NCI-H774 (cell line): ENCODE data around the gene SYN1.
"Not testable (repeated sequence)": the region's sequence is repeated elsewhere in the genome, so short reads cannot be mapped to it uniquely, and the experiment has no call there.

Experiments
- DNase-seq: peaks from one replicate; lab custom pipeline; 2025; lab: John Stamatoyannopoulos, UW

The SYN1 gene

DNA sequence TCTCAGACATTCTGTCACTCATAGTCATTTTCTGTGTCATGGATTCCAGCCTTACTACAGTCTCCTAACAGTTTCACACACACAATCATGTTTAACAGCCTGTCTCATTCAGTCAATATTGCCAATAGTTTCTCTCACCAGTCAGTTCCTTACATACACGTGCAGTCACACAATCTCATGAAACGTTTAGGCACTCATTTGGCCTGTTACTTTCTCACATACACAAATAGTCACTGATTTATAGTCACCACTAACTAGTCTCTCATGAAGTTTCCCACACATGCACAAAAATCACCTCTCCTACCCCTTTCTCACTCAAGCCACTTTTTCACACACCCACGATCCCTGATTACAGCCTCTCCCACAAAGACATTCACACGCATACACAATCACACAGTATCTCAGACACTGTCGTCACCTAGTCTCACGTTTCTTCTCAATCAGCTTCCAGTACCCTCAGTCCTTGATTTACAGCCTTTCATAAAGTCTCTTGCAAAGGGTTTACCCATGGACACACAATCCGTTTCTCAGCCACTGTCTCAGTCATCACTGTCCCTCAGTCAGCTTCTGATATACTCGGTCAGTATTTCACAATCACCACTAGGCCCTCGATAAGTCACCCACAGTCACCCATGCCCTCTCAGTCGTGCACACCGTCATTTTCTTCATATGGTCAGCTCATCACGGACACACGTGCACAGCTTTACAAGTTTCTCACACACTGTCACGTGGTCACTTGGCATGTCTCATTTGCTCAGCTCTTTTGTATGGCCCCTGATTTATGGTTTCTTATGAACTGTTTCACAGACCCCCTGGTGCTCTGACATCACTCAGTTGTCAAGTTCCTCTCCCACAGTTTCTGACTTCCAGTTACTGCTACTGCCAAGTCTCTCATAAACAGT, 14.3 kb upstream of the SYN1 start:
- no peak for DNase-seq

DNA sequence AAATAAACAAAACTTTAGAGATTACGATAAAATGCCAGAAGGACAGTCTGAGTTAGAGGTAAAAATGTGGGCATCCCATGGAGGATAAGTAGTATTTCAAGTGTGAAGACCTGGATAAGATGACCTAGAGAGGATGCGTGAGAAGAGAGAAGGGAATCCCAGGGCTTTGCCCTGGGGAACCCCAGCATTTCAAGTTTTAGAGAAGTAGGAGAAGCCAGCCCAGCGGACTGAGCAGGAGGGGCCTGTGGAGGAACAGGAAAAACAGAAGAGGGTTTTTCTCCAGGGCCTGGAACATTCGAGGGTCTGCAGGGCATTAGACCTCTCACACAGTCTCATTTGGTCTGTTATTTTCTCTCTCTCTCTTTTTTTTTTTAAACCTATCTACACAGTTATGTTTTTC, 13.0 kb upstream of the SYN1 start:
- no peak for DNase-seq

DNA sequence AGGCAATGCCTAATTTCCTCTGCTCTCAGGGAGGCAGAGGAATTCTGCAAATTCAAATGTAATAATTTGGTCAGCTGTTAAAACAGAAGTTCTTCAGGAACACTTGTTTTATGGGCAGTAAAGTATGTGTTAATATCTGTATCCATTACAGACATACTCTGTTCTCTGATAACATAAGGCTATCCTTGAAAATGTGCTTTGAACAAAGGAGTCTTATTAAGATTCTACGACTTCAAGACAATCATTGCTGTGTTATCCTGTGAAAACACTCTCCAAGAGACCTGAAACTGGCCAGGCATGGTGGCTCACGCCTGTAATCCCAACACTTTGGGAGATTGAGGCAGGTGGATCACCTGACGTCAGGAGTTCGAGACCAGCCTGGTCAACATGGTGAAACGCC, 12.0 kb upstream of the SYN1 start:
- no peak for DNase-seq

DNA sequence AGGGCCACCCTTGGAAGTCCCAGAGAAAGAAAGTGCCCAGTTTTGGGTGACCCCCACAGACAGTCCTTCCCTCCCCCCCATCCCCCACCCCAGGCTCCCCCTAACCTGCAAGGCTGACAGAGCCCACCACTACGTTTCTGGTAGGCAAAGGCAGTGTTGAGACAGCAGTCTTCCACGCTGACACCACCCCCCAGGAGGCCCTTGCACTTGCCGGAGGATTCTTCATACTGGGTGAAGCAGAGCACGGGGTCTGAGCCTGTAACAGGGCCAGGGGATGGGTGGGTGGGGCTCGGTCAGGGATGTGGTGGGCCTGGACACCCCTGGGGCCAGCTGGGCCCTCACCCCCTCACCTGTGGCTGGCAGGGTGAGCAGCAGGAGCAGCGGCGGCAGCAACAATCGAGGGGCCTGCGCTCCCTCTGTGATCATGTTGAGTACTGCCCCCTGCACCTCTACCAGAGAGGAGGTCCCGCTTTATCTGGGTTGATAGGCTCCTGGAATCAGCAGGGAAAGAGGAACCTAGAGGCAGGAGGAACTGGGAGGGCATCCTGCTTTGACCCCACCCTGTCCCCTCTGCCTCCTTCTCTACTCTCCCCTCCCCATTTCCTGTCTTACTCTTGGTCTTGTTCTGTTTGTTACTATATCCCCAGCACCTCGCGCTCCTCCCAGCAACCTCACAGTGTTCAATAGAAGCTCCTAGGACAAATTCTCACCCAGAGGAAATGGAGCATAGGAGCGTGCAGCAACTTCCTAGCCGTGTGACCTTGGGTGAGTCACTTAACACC, 10.0 kb upstream of the SYN1 start, which contains the start of gene CFP:
Gene CFP, minus strand, starts transcription at position 512 of the 782 bp plus-strand sequence. Its CDS starts 86 bp downstream, at position 426.
- DNase-seq = no peak

DNA sequence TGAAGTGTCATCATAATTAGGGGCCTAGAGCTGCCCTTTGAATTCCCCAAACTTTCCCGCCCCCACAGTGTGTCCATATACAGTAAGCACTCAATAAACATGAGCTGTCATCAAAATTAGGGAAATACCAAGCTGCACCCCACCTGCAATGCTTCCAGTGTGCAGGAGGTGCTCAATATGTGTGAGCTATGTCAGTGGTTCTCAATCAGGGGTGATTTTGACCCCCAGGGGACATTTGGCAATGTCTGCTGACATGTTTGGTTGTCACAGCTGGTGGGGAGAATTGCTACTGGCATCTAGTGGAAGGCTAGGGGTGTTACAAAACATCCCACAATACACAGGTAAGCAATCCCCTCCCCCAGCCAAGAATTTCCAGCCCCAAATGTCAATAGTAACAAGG, 9.3 kb upstream of the SYN1 start:
- no peak for DNase-seq

DNA sequence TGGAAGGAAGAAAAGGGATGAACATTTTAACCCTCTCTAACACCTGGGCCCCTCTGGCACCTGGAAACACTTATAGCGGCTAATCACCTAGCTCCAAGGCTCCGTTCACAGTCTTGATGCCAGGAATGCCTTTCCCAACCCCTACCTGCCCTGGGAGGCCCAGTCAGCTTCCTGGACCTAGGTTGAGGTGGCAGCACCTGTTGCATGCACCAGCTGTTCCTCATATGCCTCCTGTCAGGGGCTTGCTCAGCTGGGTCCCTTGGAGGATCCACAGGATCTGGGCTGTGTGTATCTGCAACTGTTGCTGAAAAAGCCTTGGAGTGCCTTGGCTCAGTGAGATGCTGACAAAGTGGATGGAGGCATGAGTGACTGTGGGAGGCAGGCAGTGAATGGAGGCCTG, 5.7 kb upstream of the SYN1 start:
- DNase-seq = no peak

DNA sequence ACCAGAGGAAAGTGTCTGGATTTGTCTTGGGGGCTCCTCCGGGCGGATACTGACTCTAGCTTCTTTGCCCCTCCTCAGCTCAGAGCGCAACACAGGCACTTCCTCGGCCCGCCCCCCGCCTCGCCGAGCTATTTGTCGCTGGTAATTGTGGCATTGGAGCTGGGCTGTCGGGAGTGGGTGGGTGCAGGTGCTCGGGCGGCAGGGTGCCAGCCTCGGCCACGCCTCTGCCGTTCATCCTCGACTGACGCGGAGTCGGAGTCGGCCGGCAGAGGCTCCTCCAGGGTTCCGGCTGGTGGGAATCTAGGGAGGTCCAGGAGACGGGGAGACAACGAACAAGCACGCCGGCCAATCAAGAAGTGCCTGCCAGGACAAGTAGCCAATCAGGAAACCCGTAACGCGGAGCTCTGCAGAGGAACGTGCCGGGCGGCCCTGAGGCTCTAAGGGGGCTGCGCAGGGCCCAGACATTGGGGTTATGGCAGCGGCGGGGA, 3.9 kb upstream of the SYN1 start:
- DNase-seq = peak; percentile 72

DNA sequence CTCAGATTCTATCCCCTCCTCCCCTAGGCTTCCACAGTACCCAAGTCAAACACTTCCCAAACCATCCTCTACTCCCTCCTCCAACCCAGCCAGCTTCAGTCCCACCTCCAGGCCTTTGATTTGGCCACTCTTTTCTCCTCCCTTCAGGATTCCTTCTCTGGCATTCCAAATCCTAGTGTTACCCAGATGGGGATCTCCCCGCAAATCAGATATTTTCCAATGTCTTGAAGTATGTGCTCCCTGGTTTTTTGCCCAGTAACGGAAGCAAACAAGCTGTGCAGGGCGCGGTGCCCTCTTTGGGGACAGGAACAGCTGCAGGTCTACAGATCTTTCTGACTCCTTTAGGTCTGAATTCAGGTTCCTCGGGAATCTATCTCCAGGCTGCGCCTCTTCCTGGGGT, 2.2 kb upstream of the SYN1 start:
- DNase-seq = no peak

DNA sequence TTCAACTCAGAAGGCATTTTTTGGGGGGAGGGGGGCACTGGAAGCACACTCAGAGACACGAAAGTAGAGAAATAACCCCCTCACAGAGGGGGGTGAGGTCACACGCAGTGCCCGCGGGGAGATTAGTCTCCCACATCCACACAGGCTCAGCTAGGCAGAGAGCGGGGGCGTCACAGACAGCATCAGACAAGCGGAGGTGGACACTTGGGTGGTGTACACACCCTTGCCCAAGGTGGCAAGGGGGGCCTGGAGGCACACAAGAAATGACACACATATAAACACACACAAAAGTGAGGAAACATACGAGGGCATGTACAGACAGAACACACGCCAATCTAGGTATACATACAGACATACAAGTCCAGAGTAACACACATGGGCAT, 637 bp upstream of the SYN1 start:
- no peak for DNase-seq

DNA sequence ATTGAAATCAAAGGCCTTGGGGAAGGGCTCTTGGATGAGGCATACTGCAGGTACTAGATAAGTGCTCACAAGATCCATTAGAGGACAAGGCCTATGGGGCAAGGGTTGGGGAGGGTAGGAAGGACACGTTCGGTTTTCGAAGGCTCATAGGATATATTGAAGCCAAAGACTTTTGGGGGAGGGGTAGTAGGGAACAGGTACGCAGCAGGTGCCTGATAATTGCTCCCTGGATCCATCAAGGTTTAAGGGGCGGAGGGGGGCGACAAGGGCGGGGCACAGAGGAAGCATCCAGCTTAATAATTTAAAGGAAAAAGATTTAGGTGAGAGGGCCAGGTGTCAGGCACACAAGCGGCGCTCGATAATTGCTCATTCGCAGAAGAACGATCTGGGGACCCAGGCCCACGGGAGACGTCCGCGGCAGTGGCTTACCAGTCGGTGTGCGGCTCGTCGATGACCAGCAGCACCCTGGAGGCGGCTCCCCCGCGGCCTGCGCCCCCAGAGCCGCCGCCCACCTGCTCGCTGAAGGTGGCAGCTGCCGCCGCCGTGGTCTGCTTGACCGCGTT, 653 bp downstream of the SYN1 start:
- no peak for DNase-seq

DNA sequence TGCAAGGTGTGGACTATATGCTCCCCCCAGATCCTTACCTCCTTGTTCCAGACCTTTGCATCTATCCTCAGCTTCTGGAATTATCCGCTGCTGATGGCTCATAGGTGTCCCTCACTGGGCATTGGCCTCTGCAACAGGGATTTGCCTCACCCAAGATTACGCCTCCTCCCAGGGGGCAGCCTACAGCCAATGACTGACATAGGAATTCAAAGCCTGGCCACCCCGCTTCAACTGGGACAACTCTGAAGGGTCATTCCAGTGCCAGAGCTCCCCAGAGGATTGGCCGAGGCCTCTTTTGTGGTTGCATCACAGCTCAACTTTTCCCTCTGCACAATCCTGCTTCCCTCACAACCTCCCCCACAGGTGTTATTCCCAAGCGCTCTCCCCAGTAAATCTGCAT, 5.0 kb downstream of the SYN1 start:
- no peak for DNase-seq

DNA sequence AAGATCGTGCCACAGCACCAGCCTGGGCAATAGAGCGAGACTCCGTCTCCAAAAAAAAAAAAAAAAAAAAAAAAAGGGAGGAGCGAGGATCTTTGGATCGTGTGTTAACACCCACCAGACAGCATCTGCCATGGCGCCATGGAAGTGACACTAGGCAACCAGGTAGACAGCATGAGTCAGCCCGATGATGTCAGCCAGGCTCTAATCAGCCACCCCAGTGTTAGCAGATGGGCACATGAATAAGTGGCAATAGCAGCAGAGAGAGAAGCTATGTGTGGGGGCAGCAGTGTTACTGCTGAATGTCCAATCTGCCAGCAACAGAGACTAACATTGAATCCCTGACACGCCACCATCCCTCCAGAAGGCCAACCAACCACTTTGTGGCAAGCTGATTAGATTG, 6.6 kb downstream of the SYN1 start:
- no peak for DNase-seq

DNA sequence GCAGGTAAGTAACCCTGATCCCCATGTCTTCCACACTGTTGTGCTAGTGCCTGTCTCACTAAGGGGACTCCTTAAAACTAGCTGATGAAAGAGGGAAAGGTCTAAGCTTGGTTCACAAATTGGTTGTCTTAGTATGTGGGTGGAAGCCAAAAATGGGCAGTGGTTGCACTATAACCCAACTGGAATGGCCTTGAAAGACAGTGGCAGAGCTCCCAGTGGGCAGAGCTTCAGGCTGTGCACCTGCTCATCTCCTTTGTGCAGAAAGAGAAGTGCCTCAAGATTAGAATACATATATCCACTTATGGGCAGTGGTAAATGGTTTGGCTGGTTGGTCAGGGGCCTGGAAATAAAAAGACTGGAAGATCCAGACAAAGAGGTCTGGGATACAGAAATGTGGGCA, 7.2 kb downstream of the SYN1 start:
- no peak for DNase-seq

DNA sequence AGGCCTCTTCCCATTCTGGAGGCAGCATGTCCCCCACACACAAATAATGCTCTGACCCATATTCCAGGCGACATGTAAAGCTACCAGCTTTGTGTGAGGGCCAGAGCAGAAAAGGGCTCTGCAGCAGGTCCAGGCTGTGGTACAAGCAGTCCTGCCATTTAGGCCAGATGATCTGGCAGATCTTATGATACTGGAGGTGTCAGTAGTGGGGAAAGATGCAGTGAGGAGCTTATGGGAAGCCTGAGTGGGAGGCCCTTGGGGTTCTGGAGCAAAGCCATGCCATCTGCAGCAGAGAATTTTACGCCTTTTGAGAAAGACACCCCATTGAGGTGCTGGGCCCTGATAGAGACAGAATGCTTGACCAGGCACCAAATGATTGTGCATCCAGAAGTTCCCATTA, 7.7 kb downstream of the SYN1 start:
- DNase-seq = no peak

DNA sequence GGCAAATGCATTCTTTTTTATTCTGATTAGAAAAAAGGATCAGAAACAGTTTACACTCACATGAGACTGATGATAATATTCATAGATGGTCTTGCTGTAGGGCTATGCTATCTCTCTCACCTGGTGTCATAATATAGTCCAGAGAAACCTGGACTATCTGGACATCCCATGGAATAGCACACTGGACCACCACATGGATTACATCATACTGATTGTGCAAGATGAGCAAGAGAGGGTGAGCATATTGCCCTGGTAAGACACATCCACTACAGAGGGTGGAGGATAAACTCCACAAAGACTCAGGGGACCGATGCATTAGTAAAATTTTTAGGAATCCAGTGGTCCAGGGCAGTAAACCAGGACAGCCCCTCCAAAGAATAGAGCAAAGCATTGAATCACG, 8.2 kb downstream of the SYN1 start:
- no peak for DNase-seq

DNA sequence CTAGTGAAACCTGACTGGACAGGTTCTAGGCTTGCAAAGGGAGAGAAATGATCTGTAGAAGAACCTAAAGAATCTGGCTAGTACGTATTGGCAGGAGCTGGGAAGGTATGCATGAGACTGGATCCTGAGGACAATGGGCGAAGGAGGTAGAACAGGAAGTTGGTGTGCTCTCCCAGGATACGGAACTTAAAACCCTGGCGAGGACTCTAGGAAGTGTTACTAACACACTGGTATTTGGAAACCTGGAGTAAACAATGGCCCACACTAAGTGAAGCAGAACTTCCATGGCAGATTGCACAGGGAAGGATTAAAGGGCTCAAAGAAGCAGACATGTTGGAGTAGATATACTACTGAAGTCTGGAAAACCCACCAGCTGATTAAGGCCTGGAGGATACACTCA, 9.1 kb downstream of the SYN1 start:
- no peak for DNase-seq

DNA sequence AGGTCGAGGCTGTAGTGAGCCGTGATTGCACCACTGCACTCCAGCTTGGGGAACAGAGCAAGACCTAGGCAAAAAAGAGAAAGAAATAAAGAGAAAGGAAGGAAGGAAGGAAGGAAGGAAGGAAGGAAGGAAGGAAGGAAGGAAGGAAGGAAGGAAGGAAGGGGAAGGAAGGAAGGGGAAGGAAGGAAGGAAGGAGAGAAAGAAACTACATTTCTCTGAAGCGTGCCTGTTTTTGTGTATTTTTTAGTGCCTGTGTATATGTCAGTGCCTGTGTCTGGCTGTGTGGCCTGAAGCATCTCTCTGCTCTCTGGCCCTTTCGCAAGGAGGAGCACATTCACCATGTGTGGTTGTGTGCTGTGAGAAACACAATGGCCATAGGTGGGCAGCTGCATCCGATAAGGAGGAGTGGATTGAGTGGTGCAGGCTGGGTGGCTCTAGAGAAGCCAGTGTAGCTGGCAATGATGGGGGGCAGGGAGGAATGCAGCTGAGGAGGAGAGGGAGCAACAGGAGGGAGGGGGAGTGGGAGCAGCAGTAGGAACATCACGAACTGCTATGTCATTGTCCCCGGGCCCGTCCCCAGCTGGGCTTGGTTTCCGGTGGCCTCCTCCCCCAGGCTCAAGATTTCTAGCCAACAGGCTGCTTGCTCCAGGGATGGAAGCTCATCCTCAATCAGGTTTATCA, 11.4 kb downstream of the SYN1 start:
- DNase-seq = no peak

DNA sequence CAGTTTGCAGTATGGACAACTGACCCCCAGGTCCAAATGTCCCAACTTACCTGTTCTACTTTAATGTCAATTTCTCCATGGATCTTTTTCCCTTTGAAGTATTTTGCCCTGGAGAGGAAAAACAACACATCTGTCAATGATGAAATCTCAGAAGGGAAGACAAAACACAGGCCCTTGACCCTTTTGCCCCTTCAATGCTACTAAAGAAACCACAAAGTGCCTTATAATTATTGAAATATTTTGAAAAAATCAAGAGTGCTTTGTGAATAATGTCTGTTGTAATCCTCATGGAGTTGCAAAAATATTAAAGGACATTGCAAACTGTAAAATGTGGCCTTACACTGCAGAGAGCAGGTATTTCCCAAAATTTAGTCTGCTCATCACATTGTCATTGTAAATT, 12.6 kb downstream of the SYN1 start:
- no peak for DNase-seq

DNA sequence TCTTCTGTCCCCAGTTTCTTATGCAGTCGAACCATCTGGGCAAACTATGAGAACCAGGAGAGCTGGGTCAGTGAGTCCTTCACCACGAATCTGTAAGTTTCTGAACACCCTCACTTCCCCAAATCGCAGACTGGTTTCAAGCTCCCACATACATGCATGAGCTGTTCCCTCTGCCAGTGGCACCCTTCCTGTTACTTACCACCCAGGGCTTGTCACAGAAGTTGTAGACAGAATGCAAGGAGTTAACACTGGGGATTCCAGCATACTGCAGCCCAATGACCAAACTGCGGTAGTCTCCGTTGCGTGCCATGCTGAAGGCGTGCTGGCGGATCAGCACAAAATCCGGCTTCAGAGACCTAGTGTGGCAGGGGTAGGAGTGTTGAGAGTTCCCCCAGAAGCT, 14.6 kb downstream of the SYN1 start:
- DNase-seq = no peak

DNA sequence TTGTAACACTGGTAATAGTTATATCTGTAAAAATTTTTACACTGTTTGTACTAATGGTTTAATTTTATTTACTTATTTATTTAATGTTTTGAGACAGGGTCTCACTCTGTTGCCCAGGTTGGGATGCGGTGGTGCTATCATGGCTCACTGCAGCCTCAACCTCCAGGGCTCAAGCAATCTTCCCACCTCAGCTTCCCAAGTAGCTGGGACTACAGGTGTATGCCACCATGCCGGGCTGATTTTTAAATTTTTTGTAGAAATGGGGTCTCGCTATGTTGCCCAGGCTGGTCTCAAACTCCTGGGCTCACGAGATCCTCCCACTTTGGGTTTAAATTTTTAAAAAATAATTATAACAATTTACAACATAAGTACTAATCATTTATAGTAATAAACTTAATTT, 16.5 kb downstream of the SYN1 start:
- not testable (repeated sequence) for DNase-seq

DNA sequence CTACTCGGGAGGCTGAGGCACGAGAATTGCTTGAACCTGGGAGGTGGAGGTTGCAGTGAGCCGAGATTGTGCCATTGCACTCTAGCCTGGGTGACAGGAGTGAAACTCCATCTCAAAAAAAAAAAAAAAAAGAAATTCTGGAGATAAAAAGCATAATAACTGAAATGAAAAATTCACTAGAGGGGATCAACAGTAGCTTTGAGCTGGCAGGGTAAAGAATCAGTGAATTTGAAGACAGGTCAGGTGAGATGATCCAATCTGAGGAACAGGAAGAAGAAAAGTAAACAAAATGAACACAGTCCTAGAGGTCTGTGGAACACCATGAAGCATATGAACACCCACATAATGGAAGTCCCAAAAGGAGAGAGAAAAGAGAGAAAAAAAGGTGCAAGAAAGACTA, 22.4 kb downstream of the SYN1 start:
- no peak for DNase-seq

DNA sequence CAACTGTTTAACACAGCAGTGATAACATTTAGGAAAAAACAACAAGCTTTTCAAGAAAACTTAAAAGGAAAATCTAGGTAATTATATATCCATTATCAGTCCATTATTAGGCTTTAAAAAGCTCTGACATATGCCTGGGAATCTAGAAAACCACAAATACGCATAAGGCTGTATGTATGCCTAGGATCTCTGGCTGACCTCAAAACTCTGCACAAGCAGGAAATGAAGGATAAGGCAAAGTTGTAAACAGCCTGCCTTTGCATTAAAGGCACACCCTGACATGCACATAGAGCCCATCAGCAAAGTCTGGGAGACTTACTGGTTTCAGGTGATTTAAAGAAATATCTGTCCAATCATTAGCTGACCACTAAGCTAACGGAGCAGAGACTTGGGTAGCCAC, 23.4 kb downstream of the SYN1 start:
- no peak for DNase-seq
